ENCODE measurements around the gene TTLL11. TPM values are rescaled to one million over a fixed set of nuclear protein-coding genes. Genes with fewer than 3 reads are reported as not detected.

Gene TTLL11
- total RNA-seq, 1 donor from 2014 or later, result 23.9 TPM

GRCh38 chr9:121958530-121958929 lies 134.6 kb downstream of the TTLL11 start:
- H3K27ac Mint-ChIP-seq (ENCODE audit: unreplicated experiment), result no peak overlapping the region
- H3K4me3 Mint-ChIP-seq (ENCODE audit: unreplicated experiment), result no peak overlapping the region
- no peak for TF ChIP-seq CTCF (IDR thresholded peaks at IDR 0.05; ENCODE audit: partially characterized antibody, unreplicated experiment)
- H3K27me3 Mint-ChIP-seq (ENCODE audit: unreplicated experiment), result peaks cover 6% of the 10 kb centered on the region
- H3K4me1 Mint-ChIP-seq (ENCODE audit: low read depth, unreplicated experiment), result no peaks in the 10 kb centered on the region
- H3K36me3 Mint-ChIP-seq (ENCODE audit: unreplicated experiment), result no peaks in the 10 kb centered on the region
- no peak for DNase-seq
- H3K9me3 Mint-ChIP-seq (ENCODE audit: unreplicated experiment), result peaks cover 4% of the 10 kb centered on the region

GRCh38 chr9:121956808-121957207 lies 136.3 kb downstream of the TTLL11 start:
- Mint-ChIP-seq H3K27me3 (ENCODE audit: unreplicated experiment) (peaks cover 3% of the 10 kb centered on the region), H3K4me3 (ENCODE audit: unreplicated experiment) (no peak overlapping the region), H3K9me3 (ENCODE audit: unreplicated experiment) (peaks cover 4% of the 10 kb centered on the region), H3K36me3 (ENCODE audit: unreplicated experiment) (no peaks in the 10 kb centered on the region), H3K4me1 (ENCODE audit: low read depth, unreplicated experiment) (no peaks in the 10 kb centered on the region), H3K27ac (ENCODE audit: unreplicated experiment) (no peak overlapping the region)
- no peak for DNase-seq
- no peak for TF ChIP-seq CTCF (IDR thresholded peaks at IDR 0.05; ENCODE audit: partially characterized antibody, unreplicated experiment)

DNA sequence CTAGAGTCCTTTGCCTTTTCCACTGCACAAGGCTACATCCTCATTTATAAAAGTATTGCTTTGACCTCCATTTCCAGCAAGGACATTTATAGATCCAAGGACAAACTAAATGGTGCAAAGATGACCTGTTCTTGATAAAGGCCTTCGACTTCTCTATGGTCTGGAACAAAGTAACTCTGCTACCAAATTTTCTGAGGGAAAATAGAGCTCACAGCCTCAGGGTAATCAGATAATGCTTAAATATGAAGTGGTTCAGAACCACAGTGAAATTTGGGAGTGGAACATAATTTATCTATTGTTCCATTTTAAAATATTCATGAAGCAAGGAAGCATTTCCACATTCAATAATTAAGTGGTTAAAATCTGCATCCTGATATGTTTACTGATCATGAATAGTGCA lies 137.5 kb downstream of the TTLL11 start:
- DNase-seq, result no peak
- no peak for TF ChIP-seq CTCF (IDR thresholded peaks at IDR 0.05; ENCODE audit: partially characterized antibody, unreplicated experiment)
- Mint-ChIP-seq H3K27ac (ENCODE audit: unreplicated experiment) (no peak overlapping the region), H3K36me3 (ENCODE audit: unreplicated experiment) (no peaks in the 10 kb centered on the region), H3K27me3 (ENCODE audit: unreplicated experiment) (peaks cover 3% of the 10 kb centered on the region), H3K4me3 (ENCODE audit: unreplicated experiment) (no peak overlapping the region), H3K9me3 (ENCODE audit: unreplicated experiment) (peaks cover 2% of the 10 kb centered on the region), H3K4me1 (ENCODE audit: low read depth, unreplicated experiment) (no peaks in the 10 kb centered on the region)

- DNase-seq, result no peak
- H3K27ac Mint-ChIP-seq (ENCODE audit: unreplicated experiment), result no peak overlapping the region
- peaks cover 3% of the 10 kb centered on the region for H3K27me3 Mint-ChIP-seq (ENCODE audit: unreplicated experiment)
- H3K9me3 Mint-ChIP-seq (ENCODE audit: unreplicated experiment), result no peaks in the 10 kb centered on the region
- no peak overlapping the region for H3K4me3 Mint-ChIP-seq (ENCODE audit: unreplicated experiment)
- no peaks in the 10 kb centered on the region for H3K4me1 Mint-ChIP-seq (ENCODE audit: low read depth, unreplicated experiment)
- no peak for TF ChIP-seq CTCF (IDR thresholded peaks at IDR 0.05; ENCODE audit: partially characterized antibody, unreplicated experiment)
- H3K36me3 Mint-ChIP-seq (ENCODE audit: unreplicated experiment), result no peaks in the 10 kb centered on the region
Observed at GRCh38 chr9:121954477-121955140, 138.5 kb downstream of the TTLL11 start.

DNA sequence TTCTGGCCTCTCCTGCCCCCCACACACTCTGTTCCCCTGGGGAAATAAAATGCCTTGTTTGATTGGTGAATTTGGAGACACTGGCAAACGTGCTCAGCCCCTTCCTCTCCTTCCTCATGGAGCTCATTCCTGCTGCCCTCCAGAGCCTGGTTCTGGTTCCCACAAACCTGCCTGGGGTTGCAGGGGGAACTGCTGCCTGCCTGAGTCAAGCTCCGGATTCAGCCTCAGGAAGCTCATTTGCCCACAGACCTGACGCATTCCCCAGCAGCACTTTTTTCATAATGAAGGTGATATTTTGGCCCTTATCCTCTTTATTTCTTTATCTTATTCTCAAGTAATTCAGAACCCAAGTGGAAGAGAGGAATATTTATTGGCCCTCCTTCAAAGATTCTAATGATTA lies 140.5 kb downstream of the TTLL11 start:
- no peaks in the 10 kb centered on the region for H3K27me3 Mint-ChIP-seq (ENCODE audit: unreplicated experiment)
- H3K9me3 Mint-ChIP-seq (ENCODE audit: unreplicated experiment), result no peaks in the 10 kb centered on the region
- TF ChIP-seq CTCF (IDR thresholded peaks at IDR 0.05; ENCODE audit: partially characterized antibody, unreplicated experiment), result no peak
- H3K27ac Mint-ChIP-seq (ENCODE audit: unreplicated experiment), result no peak overlapping the region
- no peaks in the 10 kb centered on the region for H3K4me1 Mint-ChIP-seq (ENCODE audit: low read depth, unreplicated experiment)
- H3K4me3 Mint-ChIP-seq (ENCODE audit: unreplicated experiment), result no peak overlapping the region
- no peak for DNase-seq
- no peaks in the 10 kb centered on the region for H3K36me3 Mint-ChIP-seq (ENCODE audit: unreplicated experiment)

Data from glutamatergic neuron (in vitro differentiated cells).